ENCODE data around the gene MACROD2.
A peak's percentile ranks its signal among the peaks of the same experiment; 100 is the strongest.

Gene MACROD2

DNA sequence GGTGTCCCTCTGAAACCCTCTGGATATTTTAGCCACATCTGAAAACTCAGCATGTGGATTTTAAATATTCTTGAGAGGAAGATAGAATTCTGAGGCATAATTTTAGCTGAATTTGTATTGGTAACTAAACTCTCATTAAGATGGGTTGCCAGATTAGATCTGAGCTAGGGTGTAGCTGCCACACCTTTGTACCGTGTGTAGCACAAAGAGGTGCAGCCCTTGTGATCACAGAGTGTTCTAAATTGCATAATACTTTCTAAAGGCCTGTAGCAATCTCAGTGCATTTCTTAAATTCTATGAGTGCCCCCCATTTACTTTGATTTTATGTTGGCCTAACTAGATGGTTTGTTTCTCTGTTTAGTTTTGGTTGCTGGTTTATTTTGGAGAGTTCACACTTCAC lies 289.1 kb downstream of the MACROD2 start:
- no peak for DNase-seq

DNA sequence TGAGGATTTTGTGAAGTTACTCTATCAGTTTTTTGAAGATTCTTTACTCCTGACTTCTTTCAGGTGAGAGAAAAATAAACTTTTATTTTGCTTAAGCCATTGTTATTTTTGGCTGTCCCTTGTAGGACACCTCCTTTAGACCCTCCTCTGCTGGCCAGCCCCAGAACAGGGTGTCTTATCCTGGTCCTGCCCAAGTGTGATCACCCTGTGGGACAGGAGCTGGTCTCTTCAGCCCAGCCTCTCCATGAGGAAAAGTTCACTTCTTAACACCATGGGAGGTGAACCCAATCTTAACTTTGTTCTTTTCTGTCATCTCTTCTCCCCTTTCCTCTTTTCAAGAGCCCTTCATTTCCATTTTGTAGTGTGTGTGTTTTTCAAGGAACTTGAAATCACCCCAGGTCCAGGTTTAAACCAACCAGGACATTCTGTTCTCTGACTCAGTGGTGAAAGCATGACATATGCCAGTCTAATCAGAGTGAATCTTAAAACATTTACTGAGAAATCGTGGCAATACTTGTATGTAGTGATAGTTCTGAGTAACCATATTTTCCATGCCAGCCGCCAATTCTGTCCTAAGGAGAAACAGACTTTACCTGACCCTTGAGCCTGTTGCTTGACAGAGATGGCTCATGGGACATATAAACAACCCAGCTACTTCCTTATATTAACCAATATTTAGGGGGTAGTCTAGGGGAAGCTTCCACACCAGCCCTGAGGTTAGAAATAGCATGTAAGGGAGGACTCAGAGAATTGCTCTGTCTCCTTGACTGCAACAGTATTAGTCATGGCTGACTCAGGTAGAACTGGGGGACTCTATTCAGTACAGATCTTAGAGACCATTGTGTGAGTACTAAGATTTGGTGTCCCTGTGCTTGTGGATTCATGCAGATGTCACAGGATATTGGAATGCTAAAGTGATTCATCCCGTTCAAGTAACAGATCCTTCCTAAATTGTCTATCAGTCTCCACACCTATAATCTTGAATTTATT lies 293.3 kb downstream of the MACROD2 start:
- no peak for DNase-seq

DNA sequence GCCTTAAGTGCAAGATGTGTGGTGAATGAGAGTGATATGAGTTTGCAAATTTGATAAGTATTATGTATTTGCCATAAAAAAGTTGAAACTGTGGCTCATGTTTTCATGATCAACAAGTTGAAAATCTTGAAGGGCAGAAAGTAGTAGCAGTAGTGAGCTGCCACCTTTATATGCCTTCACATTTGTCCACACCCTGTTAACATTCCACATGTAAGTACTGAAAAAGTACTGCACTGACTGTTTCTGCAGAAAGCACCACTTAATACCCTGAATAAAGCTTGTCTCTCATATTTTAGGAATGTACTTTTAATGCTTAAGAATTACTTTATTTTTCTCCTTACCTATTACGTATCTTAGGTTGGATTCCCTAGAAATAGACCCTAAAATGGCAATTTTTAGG lies 296.2 kb downstream of the MACROD2 start:
- no peak for DNase-seq

DNA sequence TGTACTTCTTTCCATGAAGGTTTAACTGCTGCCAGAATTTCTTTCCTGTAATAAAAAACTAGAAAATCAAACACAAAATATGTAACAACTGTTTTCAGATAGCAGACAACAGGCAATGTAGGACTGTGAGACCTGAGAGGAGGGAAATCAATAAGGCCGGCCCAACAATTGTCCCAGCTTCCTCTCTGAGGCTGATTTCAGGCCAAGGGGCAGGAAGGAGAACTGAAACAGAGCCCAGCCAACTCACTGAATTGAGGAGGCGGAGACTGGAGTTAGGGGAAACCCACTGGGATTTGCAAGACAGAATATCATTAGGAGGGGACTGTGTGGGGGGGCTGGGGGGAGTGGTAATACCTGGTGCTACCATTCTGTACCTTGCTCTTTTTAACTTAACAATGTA lies 299.9 kb downstream of the MACROD2 start:
- DNase-seq: no peak

DNA sequence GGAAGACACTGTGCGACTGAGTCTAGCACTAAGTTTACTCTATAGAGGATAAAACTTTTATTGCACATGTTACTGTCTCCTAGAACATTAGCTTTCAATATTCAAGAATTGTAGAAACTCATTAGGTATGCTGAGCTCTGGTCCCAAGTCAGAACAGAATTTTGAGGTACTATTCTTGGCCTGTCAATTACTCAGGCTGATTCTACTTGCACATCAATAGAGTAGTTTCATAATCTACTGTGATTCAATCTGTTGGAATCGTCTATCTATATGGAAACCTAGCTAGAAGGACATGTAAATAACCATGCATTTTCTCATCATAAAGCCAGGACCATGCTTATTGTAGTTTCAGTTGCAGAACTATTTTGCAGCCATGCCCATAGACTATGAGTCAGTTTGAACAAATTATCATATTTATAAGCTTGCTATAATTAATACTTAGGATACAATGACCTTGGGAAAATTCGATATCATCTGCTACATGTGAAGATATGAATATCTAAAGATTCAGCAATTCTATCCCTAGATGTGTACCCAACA lies 300.5 kb downstream of the MACROD2 start:
- no peak for DNase-seq

DNA sequence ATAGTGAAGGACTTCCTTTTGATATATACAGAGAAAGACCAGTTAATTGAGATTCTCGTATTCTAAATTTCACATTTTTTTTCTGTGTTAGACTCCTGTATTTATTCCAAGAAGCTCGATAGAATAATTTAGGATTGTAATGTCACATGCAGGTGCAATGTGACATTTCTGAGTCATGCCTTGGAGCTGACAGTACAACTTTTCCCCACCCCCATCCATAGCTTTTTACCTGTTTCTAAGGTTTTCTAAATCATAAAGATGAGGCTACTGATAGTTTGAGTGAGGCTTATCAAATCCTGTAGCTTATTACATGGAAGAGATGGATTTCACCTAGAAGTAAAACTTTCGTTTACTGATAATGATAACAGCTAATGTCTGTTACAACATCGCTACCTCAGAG lies 304.5 kb downstream of the MACROD2 start:
- DNase-seq: no peak

DNA sequence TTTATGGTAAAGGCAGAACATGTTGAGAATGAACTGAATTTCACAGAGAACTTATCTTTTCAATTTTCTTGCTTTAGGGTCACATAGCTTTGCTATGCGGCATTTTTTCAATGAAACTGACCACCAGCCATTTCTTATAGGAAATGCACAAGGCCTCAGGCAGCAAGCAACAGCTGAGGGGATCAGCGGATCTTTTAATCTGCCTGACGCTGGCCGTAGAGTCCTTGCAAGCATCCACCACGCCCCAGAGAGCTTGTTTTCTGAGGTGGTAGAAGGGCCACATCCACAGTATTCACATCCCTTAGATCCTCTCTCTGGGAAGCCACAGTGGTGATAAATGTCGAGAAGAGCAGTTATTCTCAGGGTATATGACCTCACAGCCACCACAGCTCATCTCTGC lies 307.8 kb downstream of the MACROD2 start:
- no peak for DNase-seq

DNA sequence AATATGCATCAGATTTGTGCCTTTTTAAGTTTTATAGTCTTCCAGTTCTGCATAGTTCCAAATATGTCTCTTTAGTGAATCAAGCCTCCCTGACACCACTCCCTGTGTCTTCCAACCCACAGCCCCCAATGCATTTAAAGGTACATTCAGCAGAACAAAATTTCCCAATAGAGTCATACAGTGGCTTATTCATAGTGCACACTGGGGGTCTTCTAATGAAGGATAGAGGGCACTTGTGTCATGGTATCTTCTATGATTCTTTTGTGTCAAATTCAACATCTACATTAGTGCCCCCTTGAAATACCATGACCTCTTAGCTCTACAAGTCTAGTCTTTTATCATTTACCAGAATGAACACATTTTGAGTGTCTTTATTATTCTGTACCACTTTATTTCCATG lies 308.3 kb downstream of the MACROD2 start:
- no peak for DNase-seq

DNA sequence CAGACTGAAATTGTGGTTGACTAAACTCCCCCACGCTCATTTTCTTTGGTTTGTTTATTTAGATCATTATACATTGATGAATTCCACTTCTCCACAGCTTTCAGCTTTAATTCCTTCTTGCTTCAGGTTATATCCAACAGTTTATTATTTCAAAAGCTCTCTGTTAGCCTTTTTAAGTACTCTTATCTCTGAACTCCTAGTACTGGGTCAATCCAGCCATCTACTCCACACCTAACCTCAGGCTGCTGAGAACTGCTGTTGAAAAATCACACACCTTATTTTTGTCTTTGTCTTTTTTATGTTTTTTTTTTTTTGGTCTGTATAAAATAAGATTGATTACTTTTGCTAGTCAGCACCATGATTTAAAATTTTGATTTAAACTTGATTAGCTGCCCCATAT lies 309.2 kb downstream of the MACROD2 start:
- no peak for DNase-seq

DNA sequence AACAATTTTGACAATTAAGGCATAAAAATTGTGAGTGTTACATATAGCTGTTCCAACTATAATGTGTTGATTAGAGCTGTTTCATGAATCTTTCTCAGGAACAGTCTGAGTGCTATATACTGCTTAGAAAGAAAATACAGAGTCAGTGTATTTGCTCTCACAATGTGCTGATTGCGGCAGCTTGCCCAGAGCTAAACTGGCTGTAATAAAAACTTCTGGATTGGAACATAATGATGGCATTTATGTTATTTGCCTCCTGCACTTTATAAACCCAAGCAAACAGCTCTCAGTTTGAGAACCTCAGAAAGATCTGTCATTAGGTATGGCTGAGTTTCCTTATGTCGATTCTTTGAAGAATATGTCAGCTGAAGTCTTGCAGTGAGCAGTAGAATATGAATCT lies 312.6 kb downstream of the MACROD2 start:
- no peak for DNase-seq

DNA sequence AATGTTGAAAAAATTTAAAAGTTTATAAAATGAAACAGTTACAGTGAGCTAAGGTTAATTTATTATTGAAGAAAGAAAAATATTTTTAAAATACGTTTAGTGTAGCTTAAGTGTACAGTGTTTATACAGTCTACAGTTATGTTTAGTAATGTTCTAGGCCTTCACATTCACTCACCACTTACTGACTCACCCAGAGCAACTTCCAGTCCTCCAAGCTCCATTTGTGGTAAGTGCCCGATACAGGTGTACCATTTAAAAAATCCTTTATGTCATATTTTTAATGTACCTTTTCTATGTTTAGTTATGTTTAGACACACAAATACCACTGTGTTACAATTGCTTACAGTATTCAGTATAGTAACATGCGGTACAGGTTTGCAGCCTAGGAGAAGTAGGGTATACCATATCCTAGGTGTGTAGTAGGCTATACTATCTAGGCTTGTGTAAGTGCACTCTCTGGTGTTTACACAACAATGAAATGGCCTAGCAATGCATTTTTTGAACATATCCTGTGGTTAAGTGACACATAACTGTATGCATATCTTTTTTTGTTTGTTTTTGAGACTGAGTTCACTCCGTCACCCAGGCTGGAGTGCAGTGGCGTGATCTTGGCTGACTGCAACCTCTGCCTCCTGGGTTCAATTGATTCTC lies 315.8 kb downstream of the MACROD2 start:
- no peak for DNase-seq

DNA sequence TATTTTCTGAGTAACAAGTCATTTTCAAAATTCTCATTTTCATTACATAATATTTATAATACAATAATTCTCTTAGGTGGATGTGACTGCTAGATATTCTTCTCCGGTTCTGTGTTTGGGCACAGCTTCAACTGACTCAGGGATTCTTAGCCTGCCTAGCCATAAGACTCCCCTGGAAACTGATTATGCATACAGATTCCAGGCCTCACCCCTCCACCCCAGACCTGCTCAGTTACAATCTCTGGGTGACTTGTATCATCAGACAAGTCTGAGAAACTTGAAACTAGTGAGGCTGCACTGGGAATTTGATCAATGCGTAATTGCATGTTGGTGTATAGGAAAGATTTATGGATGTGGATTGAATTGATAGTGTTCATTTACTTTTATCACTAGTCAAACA lies 316.7 kb downstream of the MACROD2 start:
- DNase-seq: no peak

DNA sequence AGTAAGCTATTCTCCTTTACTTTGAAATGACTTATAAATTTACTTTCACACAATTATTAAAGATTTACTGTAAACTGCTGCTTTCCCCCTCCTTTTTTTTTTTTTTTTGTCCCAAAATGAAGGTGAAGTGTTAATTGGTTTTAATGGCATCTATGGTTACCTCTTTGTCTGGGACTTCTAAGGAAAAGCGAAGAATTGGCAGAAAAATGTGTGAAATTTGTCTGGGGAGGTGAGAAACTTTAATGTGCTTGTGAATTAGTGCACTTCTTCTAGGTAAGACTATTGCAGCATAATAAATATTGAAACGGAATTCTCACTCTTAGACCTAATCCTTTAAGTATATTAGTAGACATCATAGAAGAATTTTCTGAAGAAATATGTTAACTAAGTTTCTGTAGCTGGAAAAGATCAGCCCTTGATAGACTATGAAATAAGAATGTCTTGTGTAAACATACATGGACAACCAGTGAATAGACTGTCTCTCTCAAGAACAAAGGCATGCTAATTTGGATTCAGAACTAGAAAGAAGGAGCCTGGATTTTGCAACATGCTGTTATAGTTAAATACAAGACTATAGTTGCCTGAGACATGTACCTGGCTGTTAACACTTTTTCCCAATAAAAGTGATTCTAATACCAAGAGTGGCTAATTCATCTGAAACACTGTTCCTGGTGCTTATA lies 318.2 kb downstream of the MACROD2 start:
- DNase-seq: no peak

DNA sequence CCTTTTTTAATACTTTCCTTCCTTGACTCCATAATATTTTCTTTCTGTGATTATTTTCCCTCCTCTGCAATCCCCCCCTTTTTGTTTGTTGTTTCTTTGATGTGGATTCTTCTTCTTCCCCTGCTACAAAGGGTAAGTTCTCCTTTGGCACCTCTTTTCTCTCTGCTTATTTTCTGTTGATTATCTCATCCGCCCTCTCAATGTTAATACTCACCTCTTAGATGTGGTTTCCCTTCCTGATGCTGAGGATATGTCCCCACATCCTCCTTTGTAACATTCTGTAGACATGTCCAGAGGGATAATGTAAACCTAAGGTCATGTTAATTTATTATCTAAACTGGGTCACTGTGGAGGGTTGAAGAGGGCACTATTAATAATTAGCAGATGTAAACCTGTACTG lies 324.4 kb downstream of the MACROD2 start:
- DNase-seq: no peak

DNA sequence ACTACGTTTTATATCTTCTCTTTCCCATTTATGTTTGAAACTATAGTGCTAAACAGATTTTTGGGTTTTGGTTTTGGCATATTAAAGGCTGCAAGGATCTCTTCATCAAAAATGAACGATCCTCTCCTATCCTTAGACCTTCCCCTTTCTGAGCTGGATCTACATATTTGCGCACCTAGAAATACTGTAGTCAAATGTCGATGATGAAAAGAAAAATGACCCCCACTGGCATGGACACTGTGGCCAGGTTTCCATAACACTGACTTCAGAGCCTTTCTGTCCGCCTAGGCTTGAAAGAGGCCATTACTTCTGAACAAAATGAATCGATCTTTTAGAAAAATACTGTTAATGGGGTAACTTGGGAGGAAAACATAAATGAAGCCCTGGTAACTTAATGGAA lies 336.3 kb downstream of the MACROD2 start:
- DNase-seq: no peak

DNA sequence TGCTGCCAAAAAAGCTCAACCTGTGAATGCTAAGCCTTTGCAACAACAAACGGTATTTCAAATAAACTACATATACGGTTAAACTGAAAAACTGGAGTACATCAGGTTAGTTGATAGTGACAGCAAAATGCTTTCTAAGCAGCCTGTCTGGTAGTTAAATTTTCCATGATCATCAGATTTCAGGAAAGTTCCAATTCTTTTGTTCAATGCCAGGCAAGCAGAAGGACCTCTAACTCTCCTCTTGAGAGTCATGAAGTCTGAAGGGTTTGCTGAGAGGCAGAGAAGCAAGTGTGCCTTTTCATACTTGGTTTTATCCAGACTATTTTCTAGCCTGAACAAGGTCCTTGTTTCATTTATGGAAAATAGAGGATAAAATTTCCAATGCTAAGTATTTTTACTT lies 337.6 kb downstream of the MACROD2 start:
- DNase-seq: no peak

DNA sequence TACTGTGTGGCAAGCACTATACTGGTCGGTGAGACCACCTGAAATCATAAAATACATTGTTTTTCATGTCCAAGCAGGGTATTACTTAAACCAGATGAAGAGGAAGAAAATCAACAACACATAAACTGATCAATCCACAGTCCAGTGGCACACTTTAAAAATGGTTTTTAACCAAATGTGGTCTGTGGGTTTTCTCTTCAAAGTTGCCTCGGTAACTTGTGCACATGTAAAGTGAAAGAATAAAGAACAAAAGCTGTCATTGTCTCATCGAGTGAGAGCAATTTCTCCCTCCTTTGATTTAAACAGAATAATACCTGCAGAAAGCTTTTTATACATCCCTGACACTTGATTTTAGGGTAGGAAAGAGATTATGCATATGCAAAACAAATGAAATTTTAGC lies 338.4 kb downstream of the MACROD2 start:
- DNase-seq: no peak

DNA sequence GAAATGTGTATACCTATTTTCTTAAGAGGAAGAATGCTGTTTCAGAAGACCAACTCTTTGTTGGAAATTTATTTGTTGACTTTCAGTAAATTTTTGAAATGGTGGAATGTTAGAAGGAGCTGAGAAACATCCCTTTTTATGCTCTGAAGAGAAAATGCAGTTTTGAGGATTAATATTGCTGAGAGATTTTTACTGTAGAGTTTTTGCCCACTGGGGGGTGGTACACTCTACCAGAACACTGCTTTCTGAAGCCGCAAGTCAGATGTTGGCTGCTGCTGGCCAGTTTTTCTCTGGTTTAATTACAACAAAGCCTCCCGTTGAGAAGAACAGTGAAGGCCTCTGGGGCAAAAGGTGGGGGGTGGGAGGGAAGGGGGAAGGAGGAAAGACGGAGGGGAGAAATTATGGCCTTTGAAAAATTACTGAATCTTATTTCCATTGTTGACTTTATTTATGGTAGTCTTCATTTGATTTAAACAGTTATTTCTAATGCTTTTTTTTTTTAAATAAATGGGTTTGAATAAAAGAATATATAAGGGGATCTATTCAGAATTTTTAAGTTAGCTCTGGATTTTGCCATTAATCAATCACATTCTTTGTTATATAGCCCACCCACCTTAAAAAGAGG lies 339.1 kb downstream of the MACROD2 start:
- no peak for DNase-seq

DNA sequence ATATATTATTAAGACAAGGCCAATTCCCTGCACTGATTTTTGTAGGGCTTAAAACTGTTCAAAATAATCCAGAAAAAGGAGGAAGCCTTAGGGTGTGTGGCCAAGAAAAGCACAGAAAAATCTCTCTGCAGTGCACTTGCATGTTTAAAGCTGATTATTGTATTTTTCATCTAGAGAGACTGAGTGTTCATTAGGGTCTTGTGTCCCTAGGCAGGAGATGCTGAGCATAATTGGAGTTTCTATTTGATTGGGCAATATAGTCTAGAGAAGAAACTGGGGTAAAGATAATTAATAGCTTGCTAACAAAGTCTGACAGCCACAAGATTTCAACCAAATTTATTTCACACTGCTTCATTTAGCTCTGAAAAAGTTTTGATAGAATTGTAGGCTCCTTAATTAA lies 339.7 kb downstream of the MACROD2 start:
- DNase-seq: no peak

DNA sequence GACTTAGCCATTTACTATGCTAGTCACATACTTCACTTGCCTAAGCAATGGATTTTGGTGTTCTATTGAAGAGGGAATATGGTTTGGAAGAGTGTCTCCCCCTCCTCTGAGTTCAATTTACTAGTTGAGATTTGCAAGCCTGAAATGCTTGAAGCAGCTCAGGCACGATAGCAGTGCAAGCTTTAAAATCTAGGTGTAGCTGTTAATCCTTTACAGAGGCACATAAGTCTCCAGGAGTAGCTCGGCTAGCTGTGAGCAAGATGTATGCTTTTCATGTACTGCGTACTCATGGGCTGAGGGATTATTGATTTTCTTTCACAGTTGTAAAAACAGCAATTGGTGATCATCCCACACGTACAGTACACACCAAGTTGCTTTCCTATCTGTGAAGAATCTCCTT lies 341.4 kb downstream of the MACROD2 start:
- DNase-seq: no peak

DNA sequence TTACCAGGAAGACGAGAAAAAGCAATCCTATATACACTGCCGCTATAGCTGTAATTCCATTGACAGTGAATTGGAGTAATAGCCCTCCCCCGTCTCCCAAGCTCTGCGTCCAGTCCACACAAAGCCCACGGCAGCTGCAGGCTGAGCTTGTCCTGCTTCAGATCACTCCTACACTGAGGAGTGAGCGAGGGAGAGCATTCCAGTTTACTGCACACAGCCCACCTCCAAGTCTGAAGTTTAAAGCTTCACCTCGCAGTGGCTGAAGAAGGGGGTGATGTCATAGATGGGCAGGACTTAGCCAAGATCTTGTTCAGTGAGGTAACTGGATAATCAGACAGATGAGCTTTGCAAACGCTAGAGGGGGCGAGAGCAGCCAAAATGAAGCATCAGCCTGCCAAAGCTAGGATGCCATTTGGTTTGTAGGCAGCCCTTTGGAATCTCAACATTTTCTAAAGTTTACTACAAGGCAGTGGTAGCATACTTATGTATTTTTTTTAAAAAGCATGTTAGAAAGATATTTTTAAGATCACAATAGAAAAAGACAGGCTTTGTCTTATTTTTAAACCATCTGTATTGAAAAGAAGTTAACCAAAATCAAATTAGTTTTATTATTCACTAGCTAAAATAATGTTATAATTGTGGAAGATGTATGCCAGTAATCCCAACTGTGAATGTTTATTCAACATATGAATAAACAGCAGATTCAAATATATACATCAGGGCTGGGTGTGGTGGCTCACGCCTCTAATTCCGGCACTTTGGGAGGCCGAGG lies 342.3 kb downstream of the MACROD2 start, which contains the start of gene FLRT3:
Gene FLRT3 (minus strand): TSS at position 213 of the 772 bp plus-strand sequence. CDS start 10,106 bp downstream, outside the sequence.
- DNase-seq: peak; percentile 50

DNA sequence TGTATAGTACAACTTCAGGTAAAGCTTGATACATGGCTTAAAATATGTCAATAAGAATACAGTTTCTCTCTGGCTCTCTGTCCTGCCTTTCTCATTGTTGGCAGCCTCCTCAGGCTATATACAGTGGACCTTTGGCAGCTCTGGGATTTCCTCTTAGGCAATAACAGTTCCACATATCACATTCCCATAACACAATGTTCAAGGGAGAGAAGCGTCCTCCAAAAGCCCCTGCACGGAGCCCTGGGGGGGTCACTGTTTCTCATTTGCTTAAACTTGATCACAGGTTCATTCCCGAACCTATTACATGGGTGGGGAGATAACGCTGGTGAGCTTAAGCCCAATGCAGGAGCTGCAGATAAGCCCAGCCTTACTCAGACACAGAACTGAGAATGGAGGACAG lies 346.5 kb downstream of the MACROD2 start:
- DNase-seq: no peak
